Stimulated activated effector memory CD8-positive, alpha-beta T cell treated with anti-CD3 and anti-CD28 coated beads, Interleukin-12 subunit alpha, Interleukin-12 subunit beta, amount 100 ng/mL, for 72 hours (primary cell): ENCODE data around the gene PANK1.
"Not testable (repeated sequence)": the region's sequence is repeated elsewhere in the genome, so short reads cannot be mapped to it uniquely, and the experiment has no call there.

Experiments used
- ATAC-seq: fragments of 150-1000 bp; cut with Tn5 transposase; 2 replicates; pipeline ENCODE4 v1.10.0; 2021
- DNase-seq, 2 donors: peaks; one replicate each; pipeline ENCODE4 v3.0.0; 2021 to 2022; ENCODE audit warnings: low spot score in 2 of 2
- H3K27ac Mint-ChIP-seq: one replicate; pipeline ENCODE4 v1.8.0; 2022; ENCODE audit warnings: mild to moderate bottlenecking, mixed read lengths
- H3K36me3 Mint-ChIP-seq: one replicate; pipeline ENCODE4 v1.8.0; 2022; ENCODE audit warnings: mild to moderate bottlenecking, mixed read lengths
- H3K4me1 Mint-ChIP-seq: one replicate; pipeline ENCODE4 v1.8.0; 2022; ENCODE audit warnings: mixed read lengths
- H3K4me3 Mint-ChIP-seq: one replicate; pipeline ENCODE4 v1.8.0; 2022; ENCODE audit warnings: mild to moderate bottlenecking, mixed read lengths
- H3K9me3 Mint-ChIP-seq: one replicate; pipeline ENCODE4 v1.8.0; 2022; ENCODE audit warnings: mixed read lengths

The PANK1 gene

GRCh38 chr10:89549510-89549909 is 95.5 kb downstream of the PANK1 start:
- H3K4me3 Mint-ChIP-seq, result no peak overlapping the region
- no peaks in the 10 kb centered on the region for H3K9me3 Mint-ChIP-seq
- no peak overlapping the region for H3K27ac Mint-ChIP-seq
- H3K4me1 Mint-ChIP-seq, result no peaks in the 10 kb centered on the region
- DNase-seq (no peak), ATAC-seq (no peak)
- H3K36me3 Mint-ChIP-seq, result peaks cover 6% of the 10 kb centered on the region

- Mint-ChIP-seq H3K4me1 (no peaks in the 10 kb centered on the region), H3K9me3 (no peaks in the 10 kb centered on the region), H3K36me3 (peaks cover 2% of the 10 kb centered on the region), H3K27ac (no peak overlapping the region), H3K4me3 (no peak overlapping the region)
- no peak for ATAC-seq
- DNase-seq, result no peak
These were observed 96.4 kb downstream of the PANK1 start for GRCh38 chr10:89548673-89549072.

GRCh38 chr10:89547853-89548513 is 97.1 kb downstream of the PANK1 start:
- no peaks in the 10 kb centered on the region for H3K9me3 Mint-ChIP-seq
- DNase-seq (no peak), ATAC-seq (no peak)
- H3K4me3 Mint-ChIP-seq, result no peak overlapping the region
- H3K36me3 Mint-ChIP-seq, result no peaks in the 10 kb centered on the region
- H3K4me1 Mint-ChIP-seq, result no peaks in the 10 kb centered on the region
- no peak overlapping the region for H3K27ac Mint-ChIP-seq

- DNase-seq, H3K4me1 Mint-ChIP-seq, H3K27ac Mint-ChIP-seq, H3K9me3 Mint-ChIP-seq, H3K4me3 Mint-ChIP-seq, H3K36me3 Mint-ChIP-seq, ATAC-seq: not testable (repeated sequence)
These were observed 98.4 kb downstream of the PANK1 start for GRCh38 chr10:89546651-89547050.

GRCh38 chr10:89543841-89544240 is 101.2 kb downstream of the PANK1 start:
- no peak for ATAC-seq
- Mint-ChIP-seq H3K9me3 (no peaks in the 10 kb centered on the region), H3K36me3 (no peaks in the 10 kb centered on the region), H3K27ac (no peak overlapping the region), H3K4me3 (no peak overlapping the region), H3K4me1 (no peaks in the 10 kb centered on the region)
- no peak for DNase-seq

- DNase-seq, result no peak
- no peaks in the 10 kb centered on the region for H3K4me1 Mint-ChIP-seq
- no peak overlapping the region for H3K27ac Mint-ChIP-seq
- ATAC-seq, result no peak
- H3K4me3 Mint-ChIP-seq, result no peak overlapping the region
- no peaks in the 10 kb centered on the region for H3K9me3 Mint-ChIP-seq
- H3K36me3 Mint-ChIP-seq, result no peaks in the 10 kb centered on the region
These were observed 104.6 kb downstream of the PANK1 start for GRCh38 chr10:89540420-89540949.

GRCh38 chr10:89537364-89537763 is 107.7 kb downstream of the PANK1 start:
- H3K36me3 Mint-ChIP-seq, result no peaks in the 10 kb centered on the region
- no peaks in the 10 kb centered on the region for H3K9me3 Mint-ChIP-seq
- no peak for DNase-seq
- no peaks in the 10 kb centered on the region for H3K4me1 Mint-ChIP-seq
- no peak for ATAC-seq
- H3K27ac Mint-ChIP-seq, result no peak overlapping the region
- H3K4me3 Mint-ChIP-seq, result no peak overlapping the region

- H3K4me3 Mint-ChIP-seq, result no peak overlapping the region
- DNase-seq, result no peak
- H3K36me3 Mint-ChIP-seq, result no peaks in the 10 kb centered on the region
- H3K27ac Mint-ChIP-seq, result no peak overlapping the region
- ATAC-seq, result no peak
- H3K4me1 Mint-ChIP-seq, result no peaks in the 10 kb centered on the region
- H3K9me3 Mint-ChIP-seq, result no peaks in the 10 kb centered on the region
These were observed 109.1 kb downstream of the PANK1 start for GRCh38 chr10:89536013-89536354.

- no peaks in the 10 kb centered on the region for H3K4me1 Mint-ChIP-seq
- DNase-seq (no peak), ATAC-seq (peak; percentile 36)
- H3K9me3 Mint-ChIP-seq, result no peaks in the 10 kb centered on the region
- H3K4me3 Mint-ChIP-seq, result no peak within 1 kb of the TSS
- H3K27ac Mint-ChIP-seq, result no peak within 1 kb of the TSS
- H3K36me3 Mint-ChIP-seq, result no peaks in the 10 kb centered on the region
These were observed 109.7 kb downstream of the PANK1 start, which contains the start of gene SLC16A12 for GRCh38 chr10:89535171-89536012. TSS of gene SLC16A12 (minus strand) at chr10:89535594. CDS start at chr10:89462578, 73,016 bp downstream.

- H3K4me3 Mint-ChIP-seq, result no peak overlapping the region
- no peak for ATAC-seq
These were observed 110.2 kb downstream of the PANK1 start for GRCh38 chr10:89534826-89535166.

More at GRCh38 chr10:89534826-89535166, 110.2 kb downstream of the PANK1 start:
- H3K36me3 Mint-ChIP-seq, result no peaks in the 10 kb centered on the region
- DNase-seq, result no peak
- H3K4me1 Mint-ChIP-seq, result no peaks in the 10 kb centered on the region
- no peak overlapping the region for H3K27ac Mint-ChIP-seq
- H3K9me3 Mint-ChIP-seq, result no peaks in the 10 kb centered on the region
